Measurements from ENCODE around the gene KRT34.
"Not testable (repeated sequence)": the region's sequence is repeated elsewhere in the genome, so short reads cannot be mapped to it uniquely, and the experiment has no call there.

Gene KRT34

DNA sequence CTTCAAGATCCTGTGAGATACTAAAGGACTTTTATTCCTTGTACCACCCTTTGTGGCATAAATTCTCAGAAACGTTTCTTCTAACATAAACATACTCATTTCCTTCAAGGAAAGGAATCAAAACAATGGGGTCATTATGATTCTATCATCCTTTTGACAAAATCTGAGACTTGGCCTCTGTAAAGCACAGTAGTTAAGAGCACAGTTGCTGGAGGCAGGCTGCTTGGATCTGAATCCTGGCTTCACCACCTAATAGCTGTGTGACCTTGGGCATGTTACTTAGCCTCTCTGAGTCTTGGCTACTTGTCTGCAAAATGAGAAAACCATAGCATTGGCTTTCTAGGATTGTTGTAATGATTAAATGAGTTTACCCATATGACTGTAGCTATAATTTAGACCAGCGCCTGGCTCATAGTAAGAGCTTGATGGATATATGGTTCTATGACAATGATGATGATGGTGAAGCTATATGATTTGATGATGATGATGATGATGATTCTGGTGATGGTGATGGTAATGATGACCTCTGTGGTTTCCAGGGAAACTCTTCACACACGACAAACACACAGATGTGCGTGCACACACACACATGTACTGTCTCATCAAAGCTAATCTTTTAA lies 21.4 kb upstream of the KRT34 start:
- DNase-seq: peak in 1 of 2 donors; percentile 29

DNA sequence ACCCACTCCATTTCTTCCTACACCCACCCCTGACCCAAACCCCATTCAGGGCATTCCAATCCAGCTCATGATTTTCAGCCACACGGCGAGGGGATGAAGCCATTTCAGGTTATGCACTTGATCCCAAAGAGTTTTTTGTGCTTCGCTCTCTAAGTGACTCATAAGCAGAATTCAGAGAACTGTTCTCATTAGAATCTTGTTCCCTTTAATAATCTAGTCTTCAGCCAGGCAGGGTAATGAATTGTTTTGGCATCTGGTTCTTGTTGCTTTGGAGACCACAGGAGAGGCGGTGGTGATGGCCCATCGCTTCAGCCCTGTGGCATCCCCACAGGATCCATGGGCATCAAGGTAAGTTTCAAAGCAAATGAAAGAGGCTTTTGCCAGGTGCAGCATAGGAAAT lies 20.1 kb upstream of the KRT34 start:
- no peak for DNase-seq

DNA sequence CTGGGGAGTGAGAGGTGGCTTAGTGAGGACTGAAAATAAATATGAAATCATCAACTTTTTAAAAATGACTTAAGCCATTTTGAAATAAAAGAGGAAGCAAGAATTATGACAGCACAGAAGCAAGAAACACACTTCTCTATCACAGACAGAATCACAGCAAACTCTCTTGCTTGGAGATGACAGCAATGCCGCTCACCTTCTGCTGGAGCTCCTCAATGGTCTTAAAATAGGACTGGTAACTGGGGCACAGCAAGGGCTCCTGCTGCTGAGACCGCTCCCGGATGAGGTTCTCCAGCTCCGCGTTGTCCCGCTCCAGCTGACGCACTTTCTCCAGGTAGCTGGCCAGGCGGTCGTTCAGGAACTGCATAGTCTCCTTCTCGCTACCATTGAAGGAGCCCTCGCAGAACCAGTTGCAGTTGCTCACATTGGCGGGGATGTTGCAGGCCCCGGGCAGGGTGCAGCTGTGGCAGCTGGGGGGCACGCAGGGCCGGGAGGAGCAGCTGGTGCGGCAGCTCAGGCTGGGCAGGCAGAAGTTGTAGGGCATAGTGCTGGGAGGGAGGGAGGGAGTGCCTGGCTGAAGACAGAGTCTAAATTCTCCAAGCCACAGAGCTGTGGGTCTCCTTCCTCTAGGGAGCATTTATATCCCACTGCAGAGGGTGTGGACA lies 15.0 kb upstream of the KRT34 start, which contains the start of gene KRT31:
TSS of gene KRT31 (minus strand) at position 613 of the 665 bp plus-strand sequence. CDS start at position 544, 69 bp downstream.
- DNase-seq: no peak

DNA sequence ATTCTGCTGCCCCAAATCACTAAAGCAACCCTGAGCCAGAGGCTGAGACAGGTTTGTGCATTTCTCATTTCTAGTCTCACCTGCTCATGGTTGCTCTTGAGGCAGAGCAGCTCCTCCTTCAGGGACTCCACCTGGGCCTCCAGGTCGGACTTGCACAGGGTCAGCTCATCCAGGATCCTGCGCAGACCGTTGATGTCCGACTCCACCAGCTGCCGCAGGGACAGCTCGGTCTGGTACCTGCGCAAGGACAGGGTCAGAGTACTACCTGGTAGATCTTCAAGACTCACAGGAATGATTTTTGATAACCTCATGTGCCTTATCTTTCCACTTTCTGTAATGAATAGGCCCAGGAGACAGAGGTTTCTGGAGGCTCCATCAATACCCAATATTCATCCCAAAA lies 14.2 kb upstream of the KRT34 start:
- no peak for DNase-seq

DNA sequence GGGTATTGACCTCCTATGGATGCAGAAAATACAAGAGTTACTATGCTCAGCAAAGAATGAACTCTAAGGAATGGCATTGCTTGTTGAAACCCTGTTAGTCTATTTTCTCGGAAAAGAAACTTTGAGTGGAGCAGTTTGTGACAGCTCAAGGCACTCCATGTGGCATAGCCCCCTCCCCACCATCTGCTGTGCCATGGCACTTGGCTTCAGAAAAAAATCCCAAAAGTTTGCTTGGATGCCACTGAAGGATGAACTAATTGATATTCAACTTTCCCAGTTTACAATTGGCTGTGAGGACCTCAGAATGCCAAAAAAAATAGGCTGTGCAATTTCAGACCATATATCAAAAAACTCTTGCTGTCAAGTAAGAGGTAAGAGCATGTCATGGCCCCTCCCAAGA lies 13.5 kb upstream of the KRT34 start:
- DNase-seq: no peak

DNA sequence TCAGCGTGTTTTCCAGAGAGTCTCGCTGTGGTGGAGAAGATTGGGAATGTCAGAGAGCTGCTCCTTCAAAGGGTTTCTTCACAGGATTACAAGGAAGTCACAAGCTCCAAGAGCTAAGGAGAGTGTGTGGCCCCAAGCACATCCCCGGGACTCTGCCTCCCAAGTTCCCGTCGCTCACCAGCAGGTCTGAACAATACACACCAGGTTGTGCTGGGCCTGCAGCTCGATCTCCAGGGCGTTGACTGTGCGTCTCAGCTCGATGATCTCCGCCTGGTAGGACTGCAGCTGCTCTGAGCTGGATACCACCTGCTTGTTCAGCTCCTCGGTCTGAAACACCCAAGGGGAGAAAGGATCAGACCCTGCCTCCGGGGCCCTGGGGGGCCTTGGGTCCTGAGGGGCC lies 12.9 kb upstream of the KRT34 start:
- not testable (repeated sequence) for DNase-seq

DNA sequence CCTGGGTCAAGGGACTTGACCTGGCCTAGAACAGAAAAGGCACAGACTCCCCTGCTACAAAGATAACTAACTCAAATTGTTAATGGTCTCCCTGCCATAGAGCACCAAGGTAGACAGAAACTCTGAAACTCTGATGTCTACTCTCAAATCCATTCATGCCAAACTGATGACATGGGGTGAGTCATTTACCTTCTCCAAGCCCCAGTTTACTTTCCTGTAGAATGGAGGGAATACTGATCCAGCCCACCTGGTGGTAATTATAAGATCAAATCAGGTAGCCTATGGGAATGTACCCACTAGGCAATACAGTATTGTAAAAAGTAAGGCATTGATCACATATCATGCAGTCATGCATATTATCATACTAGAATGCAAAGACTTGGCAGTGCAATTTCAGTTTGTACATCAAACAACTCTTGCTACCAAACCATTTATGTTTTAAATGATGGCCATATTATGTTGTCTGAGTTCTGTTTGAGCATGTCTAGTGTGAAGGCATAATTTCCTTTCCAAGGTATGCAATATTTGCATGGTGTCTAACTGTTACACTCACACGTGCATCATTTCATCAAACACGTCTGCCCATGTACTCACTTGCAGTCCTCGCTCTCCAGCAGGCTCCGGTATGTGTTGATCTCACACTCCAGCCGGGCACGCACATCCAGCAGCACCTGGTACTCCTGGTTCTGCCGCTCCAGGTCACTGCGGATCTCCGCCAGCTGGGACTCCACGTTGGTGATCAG lies 12.3 kb upstream of the KRT34 start:
- no peak for DNase-seq

DNA sequence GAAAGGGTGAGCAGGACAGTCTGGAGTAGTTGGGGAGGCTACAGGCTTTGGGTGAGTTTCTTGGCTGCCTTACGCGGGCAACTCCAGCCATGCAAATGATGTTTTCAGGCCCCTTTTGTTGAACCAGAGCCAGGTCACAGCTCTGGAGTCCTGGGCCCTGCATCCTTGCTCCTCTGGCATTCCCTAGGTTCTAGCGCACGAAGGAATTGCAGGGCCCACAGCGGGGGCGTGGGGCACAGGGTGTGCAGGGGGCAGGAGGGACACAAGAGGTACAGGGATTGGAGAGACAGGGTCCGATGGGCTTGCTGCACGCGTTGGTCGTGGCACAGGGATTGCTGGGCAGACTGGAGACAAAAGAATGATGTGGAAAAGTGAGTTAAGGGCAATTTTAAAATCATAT lies 11.7 kb upstream of the KRT34 start:
- DNase-seq: no peak

DNA sequence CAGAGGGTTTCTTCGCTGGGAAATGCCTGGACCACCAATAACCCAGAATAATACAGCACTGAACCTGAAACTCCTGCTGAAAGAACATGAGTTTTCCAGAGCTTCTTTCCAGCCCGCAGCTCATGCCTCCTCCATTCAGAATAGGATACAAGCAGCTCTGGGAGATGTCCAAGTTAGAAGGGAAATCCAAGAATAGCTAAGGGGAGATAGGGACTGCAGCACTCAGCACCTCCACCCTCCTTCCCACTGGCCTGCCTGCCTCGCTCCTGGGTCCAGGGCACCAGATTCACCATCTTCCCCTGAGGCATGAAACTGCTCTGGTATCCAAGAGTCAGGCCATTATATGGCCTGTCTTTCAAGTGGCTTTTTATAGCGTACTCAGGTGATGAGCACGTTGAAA lies 11.2 kb upstream of the KRT34 start:
- no peak for DNase-seq

DNA sequence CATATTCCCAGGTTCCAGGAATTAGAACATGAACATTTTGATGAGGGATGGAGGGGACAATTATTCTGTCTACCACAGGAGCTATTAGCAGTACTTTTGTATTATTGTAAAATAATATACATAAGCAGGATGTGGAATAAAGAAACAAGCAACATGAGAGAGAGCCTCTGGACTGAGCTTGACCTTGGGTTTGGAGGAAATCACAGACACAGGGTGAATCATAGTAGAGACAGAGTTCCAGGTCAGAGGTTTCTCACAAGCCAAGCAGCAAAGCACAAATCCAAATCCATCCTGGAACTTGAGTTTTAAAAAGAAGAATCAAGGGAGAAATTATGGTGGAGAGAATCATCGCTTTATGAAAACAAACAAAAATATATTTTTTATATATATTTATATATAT lies 10.2 kb upstream of the KRT34 start:
- DNase-seq: no peak

DNA sequence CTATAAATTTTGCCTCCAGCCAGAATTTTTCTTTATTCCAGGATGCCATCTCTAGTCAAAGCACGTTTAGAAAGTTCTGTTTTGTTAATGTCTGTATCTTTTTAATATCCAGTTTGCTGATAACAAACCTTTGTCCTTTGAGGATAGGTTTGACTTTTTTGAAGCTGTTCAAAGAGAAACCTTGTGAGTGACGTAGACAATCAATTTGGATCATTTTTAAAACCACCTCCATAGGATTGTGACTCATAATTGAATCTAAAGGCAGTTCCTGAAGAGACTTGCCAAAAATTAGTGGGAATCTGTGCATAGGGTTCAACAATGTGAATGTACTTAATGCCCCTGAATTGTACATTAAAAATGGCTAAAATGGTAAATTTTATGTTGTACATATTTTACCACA lies 9.4 kb upstream of the KRT34 start:
- DNase-seq: no peak

DNA sequence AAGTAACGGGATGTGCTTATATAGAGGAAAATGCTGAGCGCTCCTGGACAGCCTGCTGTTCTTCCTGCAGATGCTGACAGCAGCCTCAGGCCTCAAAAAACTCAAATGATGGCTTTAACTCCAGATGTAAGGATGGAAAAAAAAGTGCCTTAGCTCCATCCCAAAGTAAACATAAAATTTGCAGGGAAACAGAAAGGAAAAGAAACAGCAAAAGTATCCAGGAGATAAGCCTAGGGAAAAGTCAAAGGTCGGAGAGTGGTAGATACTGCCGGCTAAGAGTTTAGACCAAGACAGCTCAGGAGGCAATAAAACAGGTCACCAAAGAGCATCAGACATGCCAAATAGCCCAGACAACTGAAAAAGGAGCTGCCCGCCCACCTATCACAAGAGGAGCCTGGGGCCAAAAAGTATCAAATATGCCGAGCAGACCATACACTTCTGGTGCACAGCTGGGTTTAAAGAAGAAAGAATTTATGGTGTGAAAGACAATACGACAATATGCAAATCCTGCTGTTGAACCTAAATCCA lies 8.4 kb upstream of the KRT34 start:
- no peak for DNase-seq

DNA sequence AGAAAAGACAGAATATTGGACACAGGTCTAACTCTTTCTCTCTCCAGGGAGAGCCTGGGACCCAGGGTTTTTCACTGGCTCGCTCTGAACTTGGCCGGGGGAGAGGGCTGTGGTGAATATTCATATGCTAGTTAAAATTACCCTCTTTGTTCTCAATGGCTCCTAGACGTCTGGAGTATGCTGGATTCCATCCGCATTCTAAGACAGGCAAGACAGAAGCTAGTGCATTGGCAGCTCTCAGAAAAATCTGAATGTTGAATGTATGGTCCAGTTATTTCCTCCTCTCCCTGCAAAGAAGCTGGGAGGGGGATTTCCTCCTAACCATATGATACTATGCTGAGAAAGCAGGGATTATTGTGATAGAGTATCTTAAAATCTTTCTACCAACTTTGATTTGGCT lies 5.6 kb upstream of the KRT34 start:
- DNase-seq: no peak

DNA sequence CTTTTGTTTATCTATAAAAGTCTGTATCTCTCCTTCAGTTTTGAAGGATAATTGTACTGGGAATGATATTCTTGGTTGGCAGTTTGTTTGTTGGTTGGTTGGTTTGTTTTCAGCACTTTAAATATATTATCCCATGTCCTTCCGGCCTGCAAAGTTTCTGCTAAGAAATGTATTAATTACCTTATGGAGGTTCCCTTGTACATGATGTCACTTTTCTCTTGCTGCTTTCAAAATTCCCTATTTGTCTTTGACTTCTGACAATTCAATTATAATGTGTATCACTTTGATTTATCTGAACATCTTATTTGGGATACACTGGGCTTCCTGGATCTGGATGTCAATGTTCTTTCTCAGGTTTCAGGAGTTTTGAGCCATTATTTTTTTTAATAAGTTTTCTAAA lies 4.1 kb upstream of the KRT34 start:
- no peak for DNase-seq

DNA sequence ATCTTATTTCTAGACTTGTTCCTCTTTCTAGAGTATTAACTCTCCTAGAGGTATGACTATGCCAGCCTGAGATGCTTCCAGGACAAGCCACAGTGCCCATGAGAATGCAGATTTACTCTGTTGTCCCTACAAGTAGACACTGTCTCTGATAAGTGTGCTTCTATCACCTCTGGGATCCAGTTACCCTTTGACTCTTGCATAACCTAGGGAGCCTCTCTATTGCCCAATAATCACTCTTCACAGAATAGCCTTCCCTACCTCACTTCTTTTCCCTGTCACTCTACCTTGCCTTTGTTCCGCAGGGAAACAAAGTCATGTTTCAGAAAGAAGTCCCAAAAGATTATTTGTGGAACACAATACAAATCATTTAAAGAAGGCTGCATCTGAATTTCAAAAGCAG lies 1.6 kb upstream of the KRT34 start:
- no peak for DNase-seq

DNA sequence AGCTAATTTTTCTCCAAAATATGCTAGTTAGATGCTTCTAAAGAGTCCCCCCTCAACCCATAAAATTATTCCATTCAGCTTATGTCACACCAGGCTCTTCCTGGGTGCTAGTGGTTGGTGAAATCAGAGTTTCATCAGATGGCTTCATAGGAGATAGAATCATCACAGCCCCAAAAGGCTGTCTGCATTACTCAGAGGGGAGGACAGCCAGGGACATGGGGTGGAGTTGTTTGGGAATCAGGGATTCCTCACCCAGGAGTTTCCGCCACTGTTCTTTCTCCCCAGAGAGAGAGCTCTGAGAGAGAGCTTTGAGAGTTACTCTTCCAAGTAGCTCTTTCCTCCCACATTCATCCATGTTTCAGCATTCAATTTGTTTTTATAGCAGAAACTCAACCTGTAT lies 288 bp upstream of the KRT34 start:
- no peak for DNase-seq

DNA sequence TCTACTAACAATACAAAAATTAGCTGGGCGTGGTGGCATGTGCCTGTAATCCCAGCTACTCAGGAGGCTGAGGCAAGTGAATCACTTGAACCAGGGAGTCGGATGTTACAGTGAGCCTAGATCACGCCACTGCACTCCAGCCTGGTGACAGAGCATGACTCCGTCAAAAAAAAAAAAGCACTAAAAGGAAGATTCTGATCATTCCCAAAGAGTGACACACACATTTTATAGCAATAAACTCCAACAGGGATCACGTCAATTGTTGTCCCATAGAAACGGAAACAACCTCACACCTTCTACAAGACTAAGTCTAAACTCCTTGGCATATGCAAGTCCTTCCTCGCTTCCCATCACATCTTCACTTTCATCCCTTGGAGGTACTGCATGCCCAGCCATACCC lies 2.0 kb downstream of the KRT34 start:
- not testable (repeated sequence) for DNase-seq

DNA sequence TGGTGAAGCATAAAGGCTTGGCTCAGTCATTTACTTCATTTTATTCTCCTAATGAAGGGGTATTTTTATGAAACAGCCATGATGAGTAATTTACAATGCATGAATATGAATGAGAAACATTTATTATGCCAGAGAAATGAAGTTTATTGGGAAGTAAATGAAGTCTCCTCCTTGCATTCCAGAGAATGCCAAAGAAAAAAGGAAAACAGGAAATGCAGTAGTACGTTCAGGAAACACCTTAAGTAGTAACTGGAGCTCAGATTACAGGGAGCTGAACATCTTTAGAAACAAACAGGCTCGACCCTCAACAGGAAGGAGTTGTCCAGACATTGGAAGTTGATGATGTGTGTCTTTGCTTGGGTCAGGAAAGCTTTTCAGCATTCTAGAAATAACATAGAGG lies 4.6 kb downstream of the KRT34 start:
- DNase-seq: no peak

DNA sequence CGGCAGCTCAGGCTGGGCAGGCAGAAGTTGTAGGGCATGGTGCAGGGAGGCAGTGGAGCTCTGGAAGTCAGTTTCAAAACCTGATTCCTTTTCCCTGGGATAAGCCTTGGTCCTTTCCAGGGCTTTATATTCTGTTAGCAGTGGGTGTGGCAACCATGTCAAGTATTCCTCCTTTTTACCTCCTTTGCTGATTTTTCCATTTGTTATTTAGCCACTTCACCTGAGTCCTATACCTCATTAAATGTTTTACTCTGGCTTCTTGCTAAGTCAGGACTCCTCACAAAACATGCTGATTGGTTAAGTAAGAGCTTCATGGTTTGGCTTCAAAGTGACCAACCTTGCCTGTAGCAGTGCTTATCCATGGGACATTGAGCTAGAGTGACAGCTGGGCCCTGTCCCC lies 12.4 kb downstream of the KRT34 start, which contains the start of gene KRT33B:
TSS of gene KRT33B (minus strand) at position 101 of the 400 bp plus-strand sequence. CDS start at position 38, 63 bp downstream.
- DNase-seq: no peak

DNA sequence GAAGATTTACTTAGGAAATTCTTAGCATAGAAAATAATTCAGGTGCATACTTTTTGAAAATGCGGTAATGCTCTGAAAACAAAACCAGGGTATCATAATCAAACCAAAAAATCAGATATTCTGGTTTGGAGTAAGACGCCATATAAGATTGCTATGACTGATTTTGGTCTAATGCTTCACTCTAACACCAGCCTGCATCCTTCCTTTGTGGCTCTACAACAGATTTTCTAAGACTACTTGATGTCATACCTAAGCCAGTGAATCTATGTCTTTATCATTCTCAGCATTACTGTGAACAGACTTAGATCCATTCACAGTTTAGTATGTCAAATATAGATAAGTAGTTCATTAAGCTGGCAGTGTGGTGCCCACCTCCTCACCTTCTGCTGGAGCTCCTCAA lies 13.1 kb downstream of the KRT34 start:
- no peak for DNase-seq

DNA sequence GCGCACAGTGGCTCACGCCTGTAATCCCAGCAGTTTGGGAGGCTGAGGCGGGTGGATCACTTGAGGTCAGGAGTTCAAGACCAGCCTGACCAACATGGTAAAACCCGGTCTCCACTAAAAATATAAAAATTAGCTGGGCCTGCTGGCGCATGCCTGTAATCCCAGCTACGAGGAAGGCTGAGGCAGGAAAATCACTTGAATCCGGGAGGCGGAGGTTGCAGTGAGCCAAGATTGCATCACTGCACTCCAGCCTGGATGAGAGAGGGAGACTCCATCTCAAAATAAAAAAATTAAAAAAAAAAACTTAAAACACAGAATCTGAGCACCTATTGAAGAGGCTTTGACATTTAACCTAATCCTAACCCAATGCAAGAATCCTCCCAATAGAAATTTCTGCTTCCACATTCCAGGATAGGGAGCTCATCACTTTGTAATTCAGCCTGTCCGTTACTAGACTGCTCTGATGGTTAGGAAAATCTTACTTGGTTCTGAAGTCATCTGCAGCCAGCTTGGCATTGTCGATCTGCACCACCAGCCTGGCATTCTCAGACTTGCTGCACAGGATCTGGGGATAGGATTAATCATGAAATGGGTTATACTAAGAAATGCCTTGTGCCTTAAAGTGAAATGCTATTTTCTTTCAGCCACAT lies 14.6 kb downstream of the KRT34 start:
- DNase-seq: no peak

DNA sequence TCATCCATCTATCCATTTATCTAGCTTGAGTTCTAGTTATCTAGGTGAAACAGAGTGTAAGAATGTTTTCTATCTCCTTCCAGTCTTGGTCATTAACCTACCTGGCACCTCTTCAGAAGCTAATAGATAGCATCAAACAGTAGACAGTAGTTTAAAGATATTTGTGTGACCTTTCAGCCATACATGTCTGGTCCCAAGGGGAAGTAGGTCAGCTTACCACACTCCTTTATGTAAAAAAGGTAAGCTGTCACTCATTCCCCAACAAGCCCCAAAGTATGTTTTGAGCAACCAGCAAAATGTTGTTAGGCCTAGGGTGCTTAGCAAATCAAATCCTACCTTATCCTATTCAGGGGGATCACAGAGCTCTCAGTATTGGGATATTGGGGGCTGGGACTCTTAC lies 16.0 kb downstream of the KRT34 start:
- DNase-seq: no peak

DNA sequence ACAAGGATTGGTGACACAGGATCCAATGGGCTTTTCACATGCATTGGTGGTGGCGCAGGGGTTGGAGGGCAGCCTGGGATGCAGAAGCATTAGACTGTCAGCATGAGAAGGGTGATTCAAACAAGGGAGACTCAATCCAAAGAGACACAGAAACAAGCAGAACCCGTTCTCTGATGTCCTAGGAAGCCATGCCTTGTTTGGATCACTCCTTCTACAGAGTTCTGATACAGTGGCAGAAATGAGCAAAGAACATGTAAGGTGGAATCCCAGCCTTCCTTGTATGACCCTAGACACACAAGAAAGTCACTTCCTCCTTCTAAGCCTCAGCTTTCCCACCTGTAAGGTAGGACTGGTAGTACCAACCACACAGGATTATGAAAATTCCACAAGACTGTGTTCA lies 18.2 kb downstream of the KRT34 start:
- no peak for DNase-seq
